Body of pancreas (tissue), 4 donors: Measurements from ENCODE around the gene ABCC3. TPM values are rescaled to one million over a fixed set of nuclear protein-coding genes. Genes with fewer than 3 reads are reported as not detected.

Source experiments
- ATAC-seq: fragments of 150-250 bp; one replicate; pipeline ENCODE4 v1.9.1; 2016
- DNase-seq, 4 donors: peaks; one replicate each; pipeline ENCODE4 v3.0.0-alpha.2; 2019
- H3K27ac ChIP-seq, 4 donors: fragments of 200-600 bp; sonication (generic); 1 replicate in 3 of 4; 2 replicates in 1 of 4; pipeline versions ENCODE4 v1.5.1 to v1.6.1; 2016 to 2019; ENCODE audit warnings: mild to moderate bottlenecking in 1 of 4, mixed read lengths in 1 of 4, moderate library complexity in 1 of 4
- H3K27me3 ChIP-seq, 2 donors: fragments of 200-600 bp; sonication (generic); one replicate each; pipeline ENCODE4 v1.6.0; 2016; ENCODE audit warnings: mild to moderate bottlenecking in 1 of 2
- H3K36me3 ChIP-seq, 2 donors: fragments of 200-600 bp; sonication (generic); replicated peaks in 1 of 2; 2 replicates each; pipeline ENCODE4 v1.5.1; 2016; ENCODE audit warnings: low read depth in 2 of 2; ENCODE audit not compliant: insufficient read depth in 1 of 2
- H3K4me1 ChIP-seq: fragments of 200-600 bp; sonication (generic); one replicate; pipeline ENCODE4 v1.6.0; 2016
- H3K4me3 ChIP-seq, 2 donors: fragments of 200-600 bp; sonication (generic); 1 replicate in 1 of 2; 2 replicates in 1 of 2; pipeline ENCODE4 v1.5.1; 2016 to 2019
- H3K9me3 ChIP-seq, 3 donors: fragments of 200-600 bp; sonication (generic); 1 replicate in 2 of 3; 2 replicates in 1 of 3; pipeline ENCODE4 v1.5.1; 2016
- CTCF ChIP-seq, 7 experiments: fragments of 450-650 bp in 4 of 7; fragments of 200-600 bp in 3 of 7; sonication (generic) in 3 of 7; IDR thresholded peaks; one replicate each; pipeline ENCODE4 v1.5.1; 2016 to 2019; ENCODE audit warnings: antibody characterized with exemption in 7 of 7
- POLR2A ChIP-seq, 3 donors: fragments of 450-650 bp; IDR thresholded peaks; one replicate each; pipeline ENCODE4 v1.6.1; 2016; ENCODE audit warnings: antibody characterized with exemption in 3 of 3, mild to moderate bottlenecking in 2 of 3
- WGBS, 2 donors: methylation state at CpG; one replicate each; pipeline ENCODE4 v1.1.5; 2017; 5-methylcytosine and 5-hydroxymethylcytosine counted together
- intact Hi-C: fragments of 100-400 bp; cut with DNase I; formaldehyde crosslinking; loops from one replicate; pipeline ENCODE4 v1.15.1; 2023
- total RNA-seq, 2 donors: library from RNA; depleted of rRNA; stranded (reverse); fragments of >200 nt; gene quantifications; one replicate each; pipeline ENCODE4 v1.1.0, GENCODE V29; 2016

ABCC3 gene
- total RNA-seq, 2 donors from 2014 or later: 130 to 163 TPM

DNA sequence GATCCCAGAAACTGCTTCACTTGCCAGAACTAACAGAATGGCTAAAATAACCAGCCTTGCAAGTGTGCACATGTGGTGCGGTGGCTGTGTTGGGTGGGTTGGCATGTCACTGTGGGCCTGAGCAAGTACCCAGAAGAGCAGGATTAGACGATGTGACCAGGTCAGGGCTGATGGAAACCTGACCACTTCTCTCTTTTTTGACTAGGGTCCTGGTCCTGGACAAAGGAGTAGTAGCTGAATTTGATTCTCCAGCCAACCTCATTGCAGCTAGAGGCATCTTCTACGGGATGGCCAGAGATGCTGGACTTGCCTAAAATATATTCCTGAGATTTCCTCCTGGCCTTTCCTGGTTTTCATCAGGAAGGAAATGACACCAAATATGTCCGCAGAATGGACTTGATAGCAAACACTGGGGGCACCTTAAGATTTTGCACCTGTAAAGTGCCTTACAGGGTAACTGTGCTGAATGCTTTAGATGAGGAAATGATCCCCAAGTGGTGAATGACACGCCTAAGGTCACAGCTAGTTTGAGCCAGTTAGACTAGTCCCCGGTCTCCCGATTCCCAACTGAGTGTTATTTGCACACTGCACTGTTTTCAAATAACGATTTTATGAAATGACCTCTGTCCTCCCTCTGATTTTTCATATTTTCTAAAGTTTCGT is 56.3 kb downstream of the ABCC3 start:
- H3K4me1 ChIP-seq: peaks cover 97% of the 10 kb centered on the region
- DNase-seq: peak in 1 of 4 donors; percentile 32
- intact Hi-C loops: loop anchor here (10.0 kb wide), 1 partner anchor 206 kb away; no protein-coding TSS in a partner anchor
- H3K27ac ChIP-seq: peak overlapping the region; percentile 90 to 94 (median 94)
- no peaks in the 10 kb centered on the region for H3K27me3 ChIP-seq
- peaks cover 0 to 5% of the 10 kb centered on the region in 2 donors for H3K36me3 ChIP-seq
- ATAC-seq: no peak
- TF ChIP-seq CTCF (IDR thresholded peaks at IDR 0.05) (no peak), POLR2A (IDR thresholded peaks at IDR 0.05) (no peak)
- H3K4me3 ChIP-seq: no peak overlapping the region
- no peaks in the 10 kb centered on the region for H3K9me3 ChIP-seq
- 26 to 34% methylated on average over 8 to 9 of the region's 9 CpGs for WGBS, 2 donors

- H3K27me3 ChIP-seq: no peaks in the 10 kb centered on the region
- intact Hi-C loops: loop anchor here (10.0 kb wide), 1 partner anchor 207 kb away; no protein-coding TSS in a partner anchor
- peaks cover 0 to 7% of the 10 kb centered on the region in 2 donors for H3K36me3 ChIP-seq
- DNase-seq: peak; percentile 83 to 93 (median 90)
- WGBS, 2 donors: 15 to 19% methylated on average over 6 of the region's 6 CpGs
- TF ChIP-seq CTCF (IDR thresholded peaks at IDR 0.05) (no peak), POLR2A (IDR thresholded peaks at IDR 0.05) (no peak)
- peaks cover 97% of the 10 kb centered on the region for H3K4me1 ChIP-seq
- H3K9me3 ChIP-seq: no peaks in the 10 kb centered on the region
- H3K27ac ChIP-seq: peak overlapping the region; percentile 90 to 94 (median 94)
- ATAC-seq: peak; percentile 70
- no peak overlapping the region for H3K4me3 ChIP-seq
Observed at GRCh38 chr17:50691550-50692447, 57.1 kb downstream of the ABCC3 start.

GRCh38 chr17:50692448-50693035 is 57.9 kb downstream of the ABCC3 start:
- intact Hi-C loops: loop anchor here (10.0 kb wide), 1 partner anchor 208 kb away; no protein-coding TSS in a partner anchor
- ATAC-seq (peak; percentile 1), DNase-seq (peak in 1 of 4 donors; percentile 42)
- Histone ChIP-seq H3K9me3 (no peaks in the 10 kb centered on the region), H3K36me3 (peaks cover 0 to 7% of the 10 kb centered on the region in 2 donors), H3K4me3 (no peak overlapping the region), H3K27ac (peak overlapping the region; percentile 90 to 94 (median 94)), H3K4me1 (peaks cover 96% of the 10 kb centered on the region), H3K27me3 (no peaks in the 10 kb centered on the region)
- 10 to 20% methylated on average over 6 of the region's 6 CpGs for WGBS, 2 donors
- TF ChIP-seq CTCF (IDR thresholded peaks at IDR 0.05) (no peak), POLR2A (IDR thresholded peaks at IDR 0.05) (no peak)

DNA sequence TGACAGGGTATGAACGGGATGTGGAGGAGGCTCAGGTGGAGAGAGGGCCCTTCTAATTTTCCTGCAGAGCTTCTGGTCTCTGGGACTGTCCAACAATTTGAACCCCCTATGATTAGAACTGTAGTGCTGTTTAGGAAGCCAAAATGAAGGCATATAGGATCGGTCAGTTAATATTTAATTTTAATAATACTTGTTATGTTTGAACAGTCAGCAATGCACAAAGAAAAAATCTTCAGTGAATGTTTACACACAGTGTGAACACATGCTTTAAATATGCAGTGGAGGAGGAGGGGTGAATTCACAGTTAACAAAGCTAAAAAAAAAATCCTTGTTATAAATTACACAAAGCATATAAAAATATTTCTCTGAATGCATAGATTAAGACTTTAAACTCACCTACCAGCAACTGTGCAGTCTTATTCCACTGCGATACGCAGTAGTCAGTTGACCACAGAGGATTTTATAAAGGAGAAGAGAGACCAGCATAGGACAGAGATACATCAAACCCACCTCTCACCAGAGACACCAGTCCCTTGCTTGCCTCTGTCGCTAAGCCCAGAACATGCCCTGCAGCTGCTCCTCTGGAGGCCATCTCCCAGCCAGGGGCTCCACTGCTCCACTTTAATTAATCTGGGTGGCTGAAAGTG is 58.5 kb downstream of the ABCC3 start:
- Histone ChIP-seq H3K36me3 (peaks cover 0 to 7% of the 10 kb centered on the region in 2 donors), H3K9me3 (no peaks in the 10 kb centered on the region), H3K4me1 (peaks cover 96% of the 10 kb centered on the region), H3K27ac (peak overlapping the region; percentile 90 to 94 (median 94)), H3K4me3 (no peak overlapping the region), H3K27me3 (no peaks in the 10 kb centered on the region)
- WGBS, 2 donors: 10 to 17% methylated on average over 5 of the region's 5 CpGs
- intact Hi-C loops: loop anchor here (10.0 kb wide), 1 partner anchor 208 kb away; no protein-coding TSS in a partner anchor
- TF ChIP-seq POLR2A (IDR thresholded peaks at IDR 0.05) (no peak), CTCF (IDR thresholded peaks at IDR 0.05) (no peak)
- DNase-seq (no peak), ATAC-seq (peak; percentile 73)
